SK-N-MC (cell line): Measurements from ENCODE around the gene GABRG3.

ENCODE experiments used
- DNase-seq: peaks from one replicate; pipeline ENCODE4 v3.0.0-alpha.2; 2011; ENCODE audit warnings: low read depth, low spot score
- H3K27ac ChIP-seq: fragments of 200-600 bp; sonication (generic); 2 replicates; pipeline ENCODE4 v1.5.1; 2016; ENCODE audit warnings: mixed run types
- H3K36me3 ChIP-seq: fragments of 200-600 bp; sonication (generic); 2 replicates; pipeline ENCODE4 v1.6.1; 2017; ENCODE audit warnings: antibody characterized with exemption, low read length, mixed read lengths; ENCODE audit not compliant: insufficient read depth
- H3K4me3 ChIP-seq: fragments of 200-600 bp; sonication (generic); 2 replicates; pipeline ENCODE4 v1.5.1; 2016
- H3K9ac ChIP-seq: fragments of 200-600 bp; sonication (generic); 2 replicates; pipeline ENCODE4 v1.8.0; 2017; ENCODE audit warnings: mixed run types, mixed read lengths; ENCODE audit not compliant: insufficient read length
- H3K9me3 ChIP-seq: fragments of 200-600 bp; sonication (generic); 2 replicates; pipeline ENCODE4 v1.6.1; 2017; ENCODE audit warnings: low read depth, mild to moderate bottlenecking, antibody characterized with exemption, low read length, moderate library complexity, mixed read lengths
- EZH2 ChIP-seq: fragments of 200-600 bp; sonication (generic); IDR thresholded peaks from one replicate; pipeline ENCODE4 v1.6.1; 2017; ENCODE audit warnings: antibody characterized with exemption
- FOXP2 ChIP-seq: optimal IDR thresholded peaks from 2 replicates; pipeline ENCODE3; 2011; ENCODE audit warnings: mild to moderate bottlenecking, moderate library complexity; ENCODE audit not compliant: insufficient read depth; ENCODE audit errors: extremely low read length, control extremely low read depth
- POLR2AphosphoS5 ChIP-seq: IDR thresholded peaks from 2 replicates; pipeline ENCODE4 v1.6.1; 2012; ENCODE audit warnings: mild to moderate bottlenecking, low read depth, low read length, borderline replicate concordance

Gene GABRG3

GRCh38 chr15:27134481-27134880 is 163.5 kb downstream of the GABRG3 start:
- Histone ChIP-seq H3K27ac (no peak overlapping the region), H3K4me3 (no peak overlapping the region), H3K9me3 (no peaks in the 10 kb centered on the region), H3K36me3 (no peaks in the 10 kb centered on the region), H3K9ac (no peak overlapping the region)
- TF ChIP-seq FOXP2 (no peak), EZH2 (no peak), POLR2AphosphoS5 (no peak)
- no peak for DNase-seq

GRCh38 chr15:27135151-27135550 is 164.2 kb downstream of the GABRG3 start:
- TF ChIP-seq POLR2AphosphoS5 (no peak), FOXP2 (no peak), EZH2 (no peak)
- Histone ChIP-seq H3K27ac (no peak overlapping the region), H3K36me3 (no peaks in the 10 kb centered on the region), H3K9me3 (no peaks in the 10 kb centered on the region), H3K9ac (no peak overlapping the region), H3K4me3 (no peak overlapping the region)
- no peak for DNase-seq

- TF ChIP-seq EZH2 (no peak), POLR2AphosphoS5 (no peak), FOXP2 (no peak)
- H3K36me3 ChIP-seq = no peaks in the 10 kb centered on the region
- no peak overlapping the region for H3K4me3 ChIP-seq
- no peak for DNase-seq
- H3K27ac ChIP-seq = no peak overlapping the region
- no peak overlapping the region for H3K9ac ChIP-seq
- no peaks in the 10 kb centered on the region for H3K9me3 ChIP-seq
Measured at GRCh38 chr15:27137127-27137526, 166.1 kb downstream of the GABRG3 start.

DNA sequence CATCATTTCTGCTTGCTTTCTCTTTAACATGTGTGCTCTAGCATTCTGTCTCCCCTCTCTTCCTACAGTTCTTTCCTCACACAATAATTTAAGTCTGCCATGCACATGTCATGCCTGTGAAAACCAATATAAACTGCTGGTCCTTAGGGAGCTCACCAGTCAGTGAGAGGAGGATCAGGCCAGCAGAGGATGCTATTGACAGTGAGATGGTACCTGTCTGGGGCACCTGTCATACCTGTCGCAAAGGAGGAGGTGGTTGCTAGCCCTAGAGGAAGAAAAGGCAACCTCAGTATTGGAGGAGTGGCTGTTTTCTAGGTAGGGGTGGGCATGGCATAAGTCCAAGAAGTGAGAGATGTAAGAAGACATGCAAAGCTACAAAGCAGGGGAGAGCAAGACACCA is 194.6 kb downstream of the GABRG3 start:
- Histone ChIP-seq H3K9me3 (no peaks in the 10 kb centered on the region), H3K4me3 (no peak overlapping the region), H3K9ac (no peak overlapping the region), H3K27ac (no peak overlapping the region), H3K36me3 (no peaks in the 10 kb centered on the region)
- no peak for DNase-seq
- TF ChIP-seq POLR2AphosphoS5 = no peak

DNA sequence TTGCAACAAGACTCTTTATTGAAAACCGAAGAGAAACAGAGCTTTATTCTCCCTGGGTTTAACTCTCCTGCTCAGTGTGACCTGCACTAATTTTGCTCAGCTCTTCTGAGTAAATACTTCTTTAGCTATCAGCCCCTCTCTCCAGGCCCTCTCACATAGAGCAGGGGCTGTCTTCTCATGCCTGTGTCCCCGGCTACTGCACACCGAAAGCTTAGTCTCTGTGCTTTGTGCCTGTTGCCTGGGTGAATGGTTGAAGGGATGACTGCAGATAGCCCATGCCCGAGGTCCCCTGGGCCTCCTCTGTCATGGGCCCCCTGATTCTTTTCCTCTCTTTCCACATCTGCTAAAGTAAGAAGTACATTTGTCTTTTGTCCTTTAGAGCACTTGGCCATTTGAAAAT is 195.9 kb downstream of the GABRG3 start:
- no peaks in the 10 kb centered on the region for H3K36me3 ChIP-seq
- H3K27ac ChIP-seq = no peak overlapping the region
- DNase-seq = no peak
- no peak overlapping the region for H3K9ac ChIP-seq
- H3K4me3 ChIP-seq = no peak overlapping the region
- TF ChIP-seq EZH2 (no peak), POLR2AphosphoS5 (no peak), FOXP2 (no peak)
- H3K9me3 ChIP-seq = no peaks in the 10 kb centered on the region

- no peaks in the 10 kb centered on the region for H3K36me3 ChIP-seq
- H3K27ac ChIP-seq = no peak overlapping the region
- no peak for DNase-seq
- TF ChIP-seq POLR2AphosphoS5 (no peak), EZH2 (no peak), FOXP2 (no peak)
- H3K9me3 ChIP-seq = no peaks in the 10 kb centered on the region
- H3K9ac ChIP-seq = no peak overlapping the region
- no peak overlapping the region for H3K4me3 ChIP-seq
Measured at GRCh38 chr15:27167738-27168137, 196.8 kb downstream of the GABRG3 start.

DNA sequence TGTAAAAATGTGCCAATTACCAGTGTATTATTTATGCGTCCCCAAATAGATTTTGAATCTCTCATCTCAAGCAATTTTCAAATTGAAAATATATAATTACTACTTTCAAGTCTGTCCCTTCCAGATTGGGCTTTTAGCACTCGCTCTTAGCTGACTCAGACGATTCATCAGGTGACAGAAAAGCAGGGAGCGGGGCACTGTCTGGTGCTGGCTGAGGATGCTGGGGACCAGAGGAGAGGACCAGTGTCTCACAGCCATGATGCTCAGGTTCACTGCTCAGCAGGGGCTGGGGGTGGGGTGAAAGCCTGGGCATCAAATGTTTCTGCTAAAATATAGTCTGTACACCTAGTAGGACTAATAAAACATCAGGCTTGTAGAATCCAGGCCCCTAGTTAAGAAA is 199.9 kb downstream of the GABRG3 start:
- no peak overlapping the region for H3K27ac ChIP-seq
- no peak overlapping the region for H3K4me3 ChIP-seq
- H3K9me3 ChIP-seq = no peaks in the 10 kb centered on the region
- H3K36me3 ChIP-seq = no peaks in the 10 kb centered on the region
- DNase-seq = no peak
- TF ChIP-seq FOXP2 (no peak), POLR2AphosphoS5 (no peak), EZH2 (no peak)
- no peak overlapping the region for H3K9ac ChIP-seq

GRCh38 chr15:27172821-27173220 is 201.8 kb downstream of the GABRG3 start:
- Histone ChIP-seq H3K36me3 (no peaks in the 10 kb centered on the region), H3K4me3 (no peak overlapping the region), H3K9me3 (no peaks in the 10 kb centered on the region), H3K9ac (no peak overlapping the region), H3K27ac (no peak overlapping the region)
- TF ChIP-seq FOXP2 = no peak
- TF ChIP-seq POLR2AphosphoS5 = no peak
- TF ChIP-seq EZH2 = no peak
- DNase-seq = no peak

- Histone ChIP-seq H3K4me3 (no peak overlapping the region), H3K36me3 (no peaks in the 10 kb centered on the region), H3K9ac (no peak overlapping the region), H3K9me3 (no peaks in the 10 kb centered on the region), H3K27ac (no peak overlapping the region)
- TF ChIP-seq EZH2 (no peak), FOXP2 (no peak), POLR2AphosphoS5 (no peak)
- DNase-seq = no peak
Measured at GRCh38 chr15:27175472-27176153, 204.6 kb downstream of the GABRG3 start.
